Suprapubic skin (tissue), 4 donors: Measurements from ENCODE around the gene MORN4. TPM values are rescaled to one million over a fixed set of nuclear protein-coding genes. Genes with fewer than 3 reads are reported as not detected.
A peak's percentile ranks its signal among the peaks of the same experiment; 100 is the strongest.
"Not testable (repeated sequence)": the region's sequence is repeated elsewhere in the genome, so short reads cannot be mapped to it uniquely, and the experiment has no call there.

ENCODE experiments used
- DNase-seq, 2 donors: peaks; one replicate each; pipeline ENCODE4 v3.0.0-alpha.2; 2019; ENCODE audit warnings: low spot score in 2 of 2
- H3K27ac ChIP-seq: fragments of 200-600 bp; sonication (generic); one replicate; pipeline ENCODE4 v1.5.1; 2019
- H3K27me3 ChIP-seq: fragments of 200-600 bp; sonication (generic); one replicate; pipeline ENCODE4 v1.5.1; 2019
- H3K36me3 ChIP-seq: fragments of 200-600 bp; sonication (generic); one replicate; pipeline ENCODE4 v1.5.1; 2019
- H3K4me1 ChIP-seq: fragments of 200-600 bp; sonication (generic); one replicate; pipeline ENCODE4 v1.5.1; 2019
- H3K4me3 ChIP-seq: fragments of 200-600 bp; sonication (generic); one replicate; pipeline ENCODE4 v1.5.1; 2019; ENCODE audit warnings: mild to moderate bottlenecking
- H3K9me3 ChIP-seq: fragments of 200-600 bp; sonication (generic); one replicate; pipeline ENCODE4 v1.5.1; 2019
- CTCF ChIP-seq, 2 donors: fragments of 200-600 bp in 1 of 2; fragments of 450-650 bp in 1 of 2; sonication (generic) in 1 of 2; IDR thresholded peaks; one replicate each; pipeline ENCODE4 v1.5.1; 2016 to 2019; ENCODE audit warnings: antibody characterized with exemption in 2 of 2, mild to moderate bottlenecking in 1 of 2, moderate library complexity in 1 of 2
- EP300 ChIP-seq: sonication (generic); formaldehyde crosslinking; IDR thresholded peaks from one replicate; pipeline ENCODE4 v1.6.1; 2017; ENCODE audit warnings: antibody characterized with exemption
- POLR2A ChIP-seq, 2 donors: fragments of 450-650 bp; IDR thresholded peaks; one replicate each; pipeline ENCODE4 v1.6.1; 2017; ENCODE audit warnings: antibody characterized with exemption in 2 of 2, mild to moderate bottlenecking in 2 of 2, moderate library complexity in 2 of 2
- POLR2AphosphoS5 ChIP-seq, 3 donors: sonication (generic); formaldehyde crosslinking; IDR thresholded peaks; one replicate each; pipeline ENCODE4 v1.6.1; 2017; ENCODE audit warnings: antibody characterized with exemption in 3 of 3
- WGBS: methylation state at CpG from one replicate; pipeline ENCODE4 v1.1.5; 2018; 5-methylcytosine and 5-hydroxymethylcytosine counted together
- total RNA-seq, 4 donors: library from RNA; depleted of rRNA; stranded (reverse); fragments of >200 nt; gene quantifications; one replicate each; pipeline ENCODE4 v1.1.0, GENCODE V29; 2016

MORN4 gene
- total RNA-seq, 4 donors from 2014 or later, result 1.3 to 5.6 (median 2.4) TPM

DNA sequence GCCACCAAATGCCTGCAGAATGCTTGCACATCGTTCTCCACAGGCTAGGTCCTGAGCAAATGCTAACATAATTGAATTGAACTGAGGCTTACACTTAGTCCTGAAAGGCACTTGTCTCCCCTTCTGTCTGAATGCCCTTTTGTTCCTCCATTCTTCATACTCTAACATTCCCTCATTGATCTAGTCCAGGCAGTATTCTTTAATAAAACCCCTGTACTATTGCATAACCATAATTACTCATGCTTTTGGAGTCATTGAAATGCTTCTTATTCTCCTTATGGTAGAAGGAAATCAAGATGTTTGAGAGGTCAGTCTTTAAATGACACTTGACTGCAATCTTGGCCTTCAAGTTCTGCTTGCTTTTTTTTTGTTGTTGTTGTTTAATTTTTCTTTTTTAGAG is 14.3 kb upstream of the MORN4 start:
- no peak overlapping the region for H3K4me3 ChIP-seq
- 58% methylated on average over 1 of the region's 1 CpG for WGBS
- no peaks in the 10 kb centered on the region for H3K27me3 ChIP-seq
- H3K36me3 ChIP-seq, result peaks cover 31% of the 10 kb centered on the region
- no peaks in the 10 kb centered on the region for H3K9me3 ChIP-seq
- no peak for DNase-seq
- no peak for TF ChIP-seq POLR2AphosphoS5 (IDR thresholded peaks at IDR 0.05)
- TF ChIP-seq CTCF (IDR thresholded peaks at IDR 0.05), result no peak
- no peak for TF ChIP-seq EP300
- TF ChIP-seq POLR2A (IDR thresholded peaks at IDR 0.05), result no peak
- peak overlapping the region; percentile 65 for H3K27ac ChIP-seq
- H3K4me1 ChIP-seq, result peaks cover 55% of the 10 kb centered on the region

GRCh38 chr10:97644936-97645335 is 11.6 kb upstream of the MORN4 start:
- H3K4me3 ChIP-seq, result no peak overlapping the region
- peaks cover 51% of the 10 kb centered on the region for H3K4me1 ChIP-seq
- peaks cover 12% of the 10 kb centered on the region for H3K36me3 ChIP-seq
- no peak for TF ChIP-seq POLR2A (IDR thresholded peaks at IDR 0.05)
- no peak for TF ChIP-seq POLR2AphosphoS5 (IDR thresholded peaks at IDR 0.05)
- no peak for TF ChIP-seq EP300
- TF ChIP-seq CTCF (IDR thresholded peaks at IDR 0.05), result no peak
- no peaks in the 10 kb centered on the region for H3K27me3 ChIP-seq
- no peaks in the 10 kb centered on the region for H3K9me3 ChIP-seq
- no peak for DNase-seq
- H3K27ac ChIP-seq, result no peak overlapping the region
- WGBS, result 91% methylated on average over 4 of the region's 4 CpGs

DNA sequence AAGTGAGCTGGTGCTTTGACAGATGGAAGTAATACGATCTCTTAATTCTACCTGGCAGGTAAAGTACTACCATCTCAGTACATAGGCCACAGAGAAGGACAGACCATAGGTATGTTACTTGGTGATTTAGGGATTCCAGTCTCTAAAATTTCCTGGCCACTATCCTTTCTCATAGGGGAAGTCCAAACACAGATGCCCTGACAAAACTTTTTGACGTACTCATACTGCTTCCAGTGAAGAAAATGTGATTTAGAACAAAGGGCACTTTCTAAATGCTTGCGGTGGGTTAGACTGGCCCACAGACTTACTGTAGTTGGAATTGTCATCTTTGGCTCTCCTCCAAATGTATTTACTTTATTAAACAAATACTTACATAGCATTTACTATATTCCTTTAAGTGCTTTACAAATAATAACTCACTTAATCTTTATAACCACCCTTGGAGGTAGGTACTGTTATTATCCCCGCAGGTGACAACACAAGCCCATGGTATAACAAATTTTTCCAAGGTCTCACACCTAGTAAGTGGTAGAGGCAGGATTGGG is 10.2 kb upstream of the MORN4 start:
- WGBS, result 87% methylated on average over 4 of the region's 4 CpGs
- TF ChIP-seq POLR2AphosphoS5 (IDR thresholded peaks at IDR 0.05), result no peak
- no peak for TF ChIP-seq EP300
- TF ChIP-seq CTCF (IDR thresholded peaks at IDR 0.05), result no peak
- TF ChIP-seq POLR2A (IDR thresholded peaks at IDR 0.05), result no peak
- Histone ChIP-seq H3K27ac (no peak overlapping the region), H3K36me3 (peaks cover 12% of the 10 kb centered on the region), H3K4me1 (peaks cover 38% of the 10 kb centered on the region), H3K27me3 (no peaks in the 10 kb centered on the region), H3K4me3 (no peak overlapping the region), H3K9me3 (no peaks in the 10 kb centered on the region)
- no peak for DNase-seq

- H3K4me3 ChIP-seq, H3K9me3 ChIP-seq, H3K27ac ChIP-seq, DNase-seq, H3K27me3 ChIP-seq: not testable (repeated sequence)
- Histone ChIP-seq H3K36me3 (peaks cover 12% of the 10 kb centered on the region), H3K4me1 (peaks cover 30% of the 10 kb centered on the region)
- WGBS, result 96% methylated on average over 13 of the region's 13 CpGs
These were observed 9.3 kb upstream of the MORN4 start for GRCh38 chr10:97642471-97643159.

DNA sequence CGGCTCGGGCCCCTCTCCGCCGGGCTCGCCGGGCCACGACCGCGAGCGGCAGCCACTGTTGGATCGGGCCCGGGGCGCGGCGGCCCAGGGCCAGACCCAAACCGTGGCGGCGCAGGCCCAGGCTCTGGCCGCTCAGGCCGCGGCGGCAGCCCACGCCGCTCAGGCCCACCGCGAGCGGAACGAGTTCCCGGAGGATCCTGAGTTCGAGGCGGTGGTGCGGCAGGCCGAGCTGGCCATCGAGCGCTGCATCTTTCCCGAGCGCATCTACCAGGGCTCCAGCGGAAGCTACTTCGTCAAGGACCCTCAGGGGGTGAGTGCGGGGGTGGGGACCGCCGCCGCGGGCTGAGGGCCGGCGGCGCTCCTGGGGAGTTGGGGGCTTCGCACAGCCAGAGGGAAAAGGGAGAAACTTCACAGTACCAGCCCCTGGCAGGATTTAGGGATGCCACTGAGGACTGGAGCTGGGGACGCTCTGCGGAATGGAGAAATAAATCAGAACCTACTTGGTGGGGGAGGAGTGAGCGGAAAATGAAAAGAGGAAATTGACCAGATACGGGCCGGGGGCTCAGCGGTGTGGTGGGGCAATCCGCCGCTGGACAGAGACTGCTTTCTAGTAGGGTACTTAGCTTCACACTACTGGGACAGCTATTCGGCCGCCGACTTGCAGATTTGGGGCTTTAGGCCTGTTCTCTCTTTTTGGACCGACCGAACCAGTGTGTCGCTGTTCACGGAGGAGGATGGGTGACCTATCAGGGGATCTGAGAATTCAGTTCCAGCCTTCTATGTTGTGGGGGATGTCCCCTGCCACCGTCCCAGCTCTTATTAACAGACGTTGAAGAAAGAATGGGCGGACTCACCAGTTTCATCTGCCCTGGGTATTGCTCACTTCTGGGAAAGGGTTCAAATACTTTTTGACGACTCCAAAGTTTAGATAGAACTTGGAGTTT is 7.8 kb upstream of the MORN4 start:
- peak; percentile 72 to 82 for DNase-seq
- peak overlapping the region; percentile 76 for H3K4me3 ChIP-seq
- H3K4me1 ChIP-seq, result peaks cover 23% of the 10 kb centered on the region
- H3K27ac ChIP-seq, result peak overlapping the region; percentile 83
- TF ChIP-seq POLR2A (IDR thresholded peaks at IDR 0.05), result no peak
- TF ChIP-seq EP300, result no peak
- no peak for TF ChIP-seq POLR2AphosphoS5 (IDR thresholded peaks at IDR 0.05)
- TF ChIP-seq CTCF (IDR thresholded peaks at IDR 0.05), result no peak
- no peaks in the 10 kb centered on the region for H3K9me3 ChIP-seq
- 2% methylated on average over 39 of the region's 67 CpGs for whole genome bisulfite sequencing
- no peaks in the 10 kb centered on the region for H3K27me3 ChIP-seq
- H3K36me3 ChIP-seq, result peaks cover 7% of the 10 kb centered on the region
